Adrenal gland (tissue), 5 donors: ENCODE measurements around the gene LY9.

ENCODE experiments used
- CTCF ChIP-seq, 6 experiments: fragments of 450-650 bp in 4 of 6; fragments of 200-600 bp in 2 of 6; sonication (generic) in 1 of 6; IDR thresholded peaks; 1 replicate in 5 of 6; 2 replicates in 1 of 6; pipeline versions ENCODE4 v1.5.1 to v1.8.0; 2016 to 2021; ENCODE audit warnings: antibody characterized with exemption in 6 of 6, mild to moderate bottlenecking in 2 of 6, moderate library complexity in 1 of 6
- POLR2A ChIP-seq, 2 donors: fragments of 450-650 bp; IDR thresholded peaks; one replicate each; pipeline ENCODE4 v1.6.1; 2017; ENCODE audit warnings: antibody characterized with exemption in 2 of 2, mild to moderate bottlenecking in 2 of 2, moderate library complexity in 1 of 2
- donor health status: DM: no; HTN: no; CAD: no.

- TF ChIP-seq CTCF (IDR thresholded peaks at IDR 0.05) (no peak), POLR2A (IDR thresholded peaks at IDR 0.05) (no peak)
Observed at GRCh38 chr1:160807738-160808137, 11.8 kb downstream of the LY9 start.
